ENCODE data around the gene ZNF30.

- TF ChIP-seq CTCF (IDR thresholded peaks at IDR 0.05; ENCODE audit: low read depth, low read length, missing input control) = no peak
- no peak for TF ChIP-seq GABPA (IDR thresholded peaks at IDR 0.05 in 1 of 2, conservative IDR thresholded peaks at IDR 0.05 in 1 of 2)
- TF ChIP-seq SP1 (IDR thresholded peaks at IDR 0.05) = no peak
- no peak for TF ChIP-seq MAX (IDR thresholded peaks at IDR 0.05)
- no peak for TF ChIP-seq YY1 (IDR thresholded peaks at IDR 0.05)
- TF ChIP-seq REST (IDR thresholded peaks at IDR 0.05) = no peak
Measured at GRCh38 chr19:34904664-34905527, 21.8 kb upstream of the ZNF30 start.
